GM23248 (cell line): ENCODE results near the gene GBGT1. TPM values are rescaled to one million over a fixed set of nuclear protein-coding genes. Genes with fewer than 3 reads are reported as not detected.
A peak's percentile ranks its signal among the peaks of the same experiment; 100 is the strongest.

Experiments
- DNase-seq: peaks from one replicate; pipeline ENCODE4 v3.0.0-alpha.2; 2015
- H2AFZ ChIP-seq: fragments of 200-600 bp; sonication (generic); 2 replicates; pipeline ENCODE4 v1.6.1; 2016; ENCODE audit warnings: antibody characterized with exemption
- H3F3A ChIP-seq: fragments of 200-600 bp; sonication (generic); 2 replicates; pipeline ENCODE4 v1.6.1; 2016; ENCODE audit warnings: mild to moderate bottlenecking, antibody characterized with exemption, mixed run types; ENCODE audit not compliant: insufficient read depth
- H3K27ac ChIP-seq: fragments of 200-600 bp; sonication (generic); 2 replicates; pipeline ENCODE4 v1.5.1; 2016; ENCODE audit warnings: mild to moderate bottlenecking
- H3K27me3 ChIP-seq: fragments of 200-600 bp; sonication (generic); replicated peaks from 2 replicates; pipeline ENCODE4 v1.6.1; 2016; ENCODE audit warnings: mild to moderate bottlenecking; ENCODE audit not compliant: insufficient read depth
- H3K36me3 ChIP-seq: fragments of 200-600 bp; sonication (generic); 2 replicates; pipeline ENCODE4 v1.6.1; 2016; ENCODE audit warnings: low read depth, mild to moderate bottlenecking
- H3K4me1 ChIP-seq: fragments of 200-600 bp; sonication (generic); 2 replicates; pipeline ENCODE4 v1.6.1; 2016; ENCODE audit warnings: mild to moderate bottlenecking; ENCODE audit not compliant: insufficient read depth
- H3K4me2 ChIP-seq: fragments of 200-600 bp; sonication (generic); one replicate; pipeline ENCODE4 v1.6.1; 2016; ENCODE audit warnings: mild to moderate bottlenecking; ENCODE audit not compliant: unreplicated experiment
- H3K4me3 ChIP-seq: fragments of 200-600 bp; sonication (generic); 2 replicates; pipeline ENCODE4 v1.5.1; 2016; ENCODE audit warnings: mild to moderate bottlenecking
- H3K79me2 ChIP-seq: fragments of 200-600 bp; sonication (generic); 2 replicates; pipeline ENCODE4 v1.6.1; 2016; ENCODE audit warnings: mild to moderate bottlenecking; ENCODE audit not compliant: insufficient read depth
- H3K9ac ChIP-seq: fragments of 200-600 bp; sonication (generic); 2 replicates; pipeline ENCODE4 v1.6.1; 2016; ENCODE audit warnings: mild to moderate bottlenecking
- H3K9me2 ChIP-seq: fragments of 200-600 bp; sonication (generic); 2 replicates; pipeline ENCODE4 v1.6.1; 2016; ENCODE audit warnings: mixed run types, mild to moderate bottlenecking, moderate library complexity; ENCODE audit not compliant: insufficient read depth
- H3K9me3 ChIP-seq: fragments of 200-600 bp; sonication (generic); one replicate; pipeline ENCODE4 v1.6.1; 2017; ENCODE audit warnings: low read depth
- H4K20me1 ChIP-seq: fragments of 200-600 bp; sonication (generic); 2 replicates; pipeline ENCODE4 v1.6.0; 2016; ENCODE audit not compliant: insufficient read depth
- EZH2 ChIP-seq: fragments of 200-600 bp; sonication (generic); IDR thresholded peaks from 2 replicates; pipeline ENCODE4 v1.6.1; 2018; ENCODE audit warnings: antibody characterized with exemption, mild to moderate bottlenecking; ENCODE audit not compliant: insufficient read depth, poor library complexity, severe bottlenecking
- EZH2phosphoT487 ChIP-seq: fragments of 200-600 bp; sonication (generic); IDR thresholded peaks from 2 replicates; pipeline ENCODE4 v1.6.1; 2018; ENCODE audit warnings: antibody characterized with exemption, moderate library complexity, mild to moderate bottlenecking, low read depth; ENCODE audit not compliant: insufficient read depth
- WGBS, 2 experiments: methylation state at CpG; one replicate each; pipeline ENCODE4 v1.1.6; 2015 to 2017; ENCODE audit warnings: low lambda C conversion rate in 2 of 2, low coverage in 1 of 2; ENCODE audit errors: missing lambda C conversion rate in 2 of 2; 5-methylcytosine and 5-hydroxymethylcytosine counted together
- in situ Hi-C: fragments of 300-500 bp; cut with MboI; formaldehyde crosslinking; loops from 2 replicates; pipeline ENCODE4 v1.15.0; 2020
- polyA plus RNA-seq: library from polyadenylated mRNA; unstranded; fragments of >200 nt; fragmentation: Nextera tagmentation; extraction: Ambion mirVana; gene quantifications from 2 replicates; pipeline ENCODE4 v1.2.1, GENCODE V29; 2016
- total RNA-seq: library from RNA; depleted of rRNA; stranded (reverse); fragments of >200 nt; shearing (Covaris generic); gene quantifications from 2 replicates; pipeline ENCODE4 v1.2.3, GENCODE V29; 2014

GBGT1 gene
- total and polyA plus RNA-seq, 2 experiments from 2014 or later: 0.95 to 3.1 TPM

DNA sequence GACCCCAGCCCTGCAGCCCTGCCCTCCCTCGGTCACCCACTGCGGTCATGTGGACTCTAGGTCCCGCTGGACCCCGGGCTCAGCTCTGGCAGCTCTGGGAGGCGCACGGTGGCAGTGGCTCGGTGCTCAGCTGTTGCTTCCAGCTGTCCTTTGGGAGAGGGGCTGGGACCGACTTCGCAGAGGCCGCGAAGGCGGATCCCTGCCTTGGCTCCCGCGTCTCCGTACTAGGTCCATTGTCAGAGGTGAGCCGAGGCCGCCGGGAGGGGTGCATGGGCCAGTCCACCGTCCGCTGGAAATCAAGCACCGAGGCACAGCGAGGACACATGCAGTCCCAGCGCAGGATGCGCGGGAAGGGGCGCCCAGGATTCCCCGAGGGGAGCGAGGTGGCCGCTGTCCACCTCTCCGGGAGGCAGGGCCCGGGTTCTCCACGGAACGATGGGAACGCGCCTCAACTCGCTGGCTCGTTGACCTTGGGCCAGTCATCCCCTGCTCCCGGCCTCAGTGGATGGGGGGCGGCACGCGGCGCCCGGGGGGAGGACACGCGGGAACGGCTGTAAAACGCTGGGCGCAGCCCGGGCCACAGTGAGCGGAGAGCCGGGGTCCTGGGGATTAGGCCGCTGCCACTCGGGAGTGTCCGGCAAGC is 732 bp downstream of the GBGT1 start:
- Histone ChIP-seq H3K79me2 (no peaks in the 10 kb centered on the region), H3K9ac (peak overlapping the region; percentile 80), H3K27ac (no peak overlapping the region), H4K20me1 (no peaks in the 10 kb centered on the region), H3K27me3 (no peaks in the 10 kb centered on the region), H3K4me1 (no peaks in the 10 kb centered on the region), H3F3A (no peaks in the 10 kb centered on the region), H3K9me3 (no peaks in the 10 kb centered on the region), H3K4me2 (peak overlapping the region; percentile 86), H2AFZ (peak overlapping the region; percentile 97), H3K4me3 (peak overlapping the region; percentile 84), H3K36me3 (no peaks in the 10 kb centered on the region), H3K9me2 (no peaks in the 10 kb centered on the region)
- TF ChIP-seq EZH2phosphoT487 (no peak), EZH2 (no peak)
- 57 to 61% methylated on average over 19 to 29 of the region's 54 CpGs for WGBS, 2 experiments
- in situ Hi-C loops: no loop called here
- DNase-seq: peak; percentile 24

DNA sequence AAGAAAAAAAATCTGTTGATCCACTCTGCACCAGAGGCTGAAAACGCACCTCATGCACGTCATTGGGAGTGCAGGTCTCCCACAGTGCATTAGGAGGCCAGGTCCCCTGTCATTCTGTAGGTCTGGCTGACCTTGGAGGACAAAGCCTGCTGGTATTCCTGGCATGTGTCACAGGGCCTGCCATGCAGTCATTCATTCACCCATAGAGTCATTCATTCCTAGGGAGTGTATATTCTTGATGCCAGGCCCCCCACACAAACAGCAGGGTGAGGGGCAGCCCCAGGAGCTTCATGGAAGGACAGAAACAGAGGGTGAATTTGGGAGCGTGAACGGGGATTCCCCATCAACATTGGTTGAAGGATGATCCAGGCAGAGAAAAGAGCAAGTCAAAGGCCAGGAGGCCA is 2.2 kb downstream of the GBGT1 start:
- no peak overlapping the region for H3K9ac ChIP-seq
- no peaks in the 10 kb centered on the region for H3F3A ChIP-seq
- no peaks in the 10 kb centered on the region for H3K4me1 ChIP-seq
- in situ Hi-C loops: no loop called here
- no peaks in the 10 kb centered on the region for H3K79me2 ChIP-seq
- H3K9me3 ChIP-seq: no peaks in the 10 kb centered on the region
- H3K36me3 ChIP-seq: no peaks in the 10 kb centered on the region
- H4K20me1 ChIP-seq: no peaks in the 10 kb centered on the region
- no peak overlapping the region for H3K27ac ChIP-seq
- H3K4me3 ChIP-seq: no peak overlapping the region
- WGBS, 2 experiments: 77 to 82% methylated on average over 4 of the region's 4 CpGs
- H2AFZ ChIP-seq: no peak overlapping the region
- no peaks in the 10 kb centered on the region for H3K27me3 ChIP-seq
- no peak for TF ChIP-seq EZH2phosphoT487
- no peak for TF ChIP-seq EZH2
- H3K9me2 ChIP-seq: no peaks in the 10 kb centered on the region
- no peak for DNase-seq
- no peak overlapping the region for H3K4me2 ChIP-seq

DNA sequence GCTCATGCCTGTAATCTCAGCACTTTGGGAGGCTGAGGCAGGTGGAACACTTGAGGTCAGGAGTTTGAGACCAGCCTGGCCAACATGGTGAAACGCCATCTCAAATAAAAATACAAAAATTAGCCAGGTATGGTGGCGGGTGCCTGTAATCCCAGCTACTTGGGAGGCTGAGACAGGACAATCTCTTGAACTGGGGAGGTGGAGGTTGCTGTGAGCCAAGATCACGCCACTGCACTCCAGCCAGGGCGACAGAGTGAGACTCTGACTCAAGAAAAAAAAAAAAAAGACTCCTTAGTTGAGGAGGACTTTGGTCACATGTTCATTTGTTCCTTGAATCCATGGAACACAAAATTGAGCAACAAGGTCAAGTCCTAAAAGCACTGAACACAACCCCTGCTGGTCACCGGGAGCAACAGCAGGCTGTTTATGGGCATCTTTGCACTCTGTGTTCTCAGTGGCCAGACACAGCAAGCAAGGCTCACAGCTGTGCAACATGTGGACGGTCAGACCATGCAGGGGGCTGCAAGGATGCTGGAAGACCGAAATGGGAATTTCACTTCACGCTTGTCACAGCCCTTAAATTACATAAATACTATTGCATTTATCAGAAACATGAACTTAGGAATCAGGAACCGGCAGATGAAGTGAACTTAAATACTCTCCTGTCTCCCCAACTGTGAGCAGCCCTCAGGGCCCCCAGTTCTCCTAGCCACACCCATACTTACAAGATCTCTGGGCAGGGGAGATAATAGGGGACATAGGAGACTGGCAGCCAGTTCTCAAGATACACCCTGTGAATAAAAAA is 2.8 kb downstream of the GBGT1 start:
- H3K36me3 ChIP-seq: no peaks in the 10 kb centered on the region
- H3K79me2 ChIP-seq: no peaks in the 10 kb centered on the region
- no peaks in the 10 kb centered on the region for H3K9me2 ChIP-seq
- no peak overlapping the region for H3K4me2 ChIP-seq
- 46 to 52% methylated on average over 9 of the region's 9 CpGs for WGBS, 2 experiments
- H3K4me3 ChIP-seq: no peak overlapping the region
- no peak for TF ChIP-seq EZH2phosphoT487
- no peak for TF ChIP-seq EZH2
- H3K27ac ChIP-seq: no peak overlapping the region
- no peaks in the 10 kb centered on the region for H3K9me3 ChIP-seq
- no peaks in the 10 kb centered on the region for H4K20me1 ChIP-seq
- in situ Hi-C loops: no loop called here
- peak; percentile 84 for DNase-seq
- H3F3A ChIP-seq: no peaks in the 10 kb centered on the region
- no peaks in the 10 kb centered on the region for H3K4me1 ChIP-seq
- H3K9ac ChIP-seq: no peak overlapping the region
- no peaks in the 10 kb centered on the region for H3K27me3 ChIP-seq
- H2AFZ ChIP-seq: no peak overlapping the region

DNA sequence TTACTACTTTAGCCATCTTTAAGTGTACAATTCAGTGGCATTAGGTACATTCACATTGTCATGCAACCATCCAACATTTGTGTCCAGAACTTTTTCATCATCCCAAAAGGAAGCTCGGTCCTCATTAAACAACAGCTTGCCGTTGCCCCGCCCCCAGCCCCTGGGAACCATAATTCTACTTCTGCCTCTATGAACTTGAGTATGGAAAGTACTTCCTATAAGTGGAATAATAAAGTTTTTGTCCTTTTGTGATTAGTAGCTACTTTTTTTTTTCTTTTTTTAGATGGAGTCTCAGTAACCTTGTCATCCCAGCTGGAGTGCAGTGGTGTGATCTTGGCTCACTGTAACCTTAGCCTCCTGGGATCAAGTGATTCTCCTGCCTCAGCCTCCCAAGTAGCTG is 5.0 kb downstream of the GBGT1 start:
- H3K9me2 ChIP-seq: no peaks in the 10 kb centered on the region
- 96 to 97% methylated on average over 3 of the region's 3 CpGs for WGBS, 2 experiments
- H3K36me3 ChIP-seq: no peaks in the 10 kb centered on the region
- no peak for DNase-seq
- H3K9ac ChIP-seq: no peak overlapping the region
- no peaks in the 10 kb centered on the region for H3K4me1 ChIP-seq
- no peaks in the 10 kb centered on the region for H3K9me3 ChIP-seq
- no peak overlapping the region for H3K4me3 ChIP-seq
- H3K79me2 ChIP-seq: no peaks in the 10 kb centered on the region
- TF ChIP-seq EZH2: no peak
- no peak for TF ChIP-seq EZH2phosphoT487
- H3K27me3 ChIP-seq: no peaks in the 10 kb centered on the region
- no peak overlapping the region for H2AFZ ChIP-seq
- in situ Hi-C loops: no loop called here
- H3K27ac ChIP-seq: no peak overlapping the region
- no peaks in the 10 kb centered on the region for H4K20me1 ChIP-seq
- H3F3A ChIP-seq: no peaks in the 10 kb centered on the region
- H3K4me2 ChIP-seq: no peak overlapping the region
